Stomach smooth muscle (tissue), 2 donors: ENCODE data around the gene PDGFB.
"Not testable (repeated sequence)": the region's sequence is repeated elsewhere in the genome, so short reads cannot be mapped to it uniquely, and the experiment has no call there.

Experiments used
- H3K27ac ChIP-seq: one replicate; pipeline ENCODE4 v1.7.0; 2013; ENCODE audit warnings: mild to moderate bottlenecking, low read length, inconsistent platforms
- H3K27me3 ChIP-seq, 2 donors: one replicate each; pipeline ENCODE4 v1.7.0; 2013; ENCODE audit warnings: low read length in 2 of 2; ENCODE audit not compliant: insufficient read depth in 2 of 2, control insufficient read depth in 1 of 2
- H3K36me3 ChIP-seq, 2 donors: one replicate each; pipeline ENCODE4 v1.7.0; 2013; ENCODE audit warnings: low read length in 2 of 2; ENCODE audit not compliant: control insufficient read depth in 2 of 2, insufficient read depth in 2 of 2
- H3K4me1 ChIP-seq: one replicate; pipeline ENCODE4 v1.7.0; 2013; ENCODE audit warnings: low read length; ENCODE audit not compliant: control insufficient read depth, insufficient read depth
- H3K4me3 ChIP-seq, 2 donors: one replicate each; pipeline ENCODE4 v1.7.0; 2013; ENCODE audit warnings: low read length in 2 of 2
- H3K9ac ChIP-seq, 2 donors: one replicate each; pipeline ENCODE4 v1.7.0; 2013; ENCODE audit warnings: low read length in 2 of 2, mild to moderate bottlenecking in 1 of 2
- H3K9me3 ChIP-seq, 2 donors: one replicate each; pipeline ENCODE4 v1.7.0; 2013; ENCODE audit warnings: low read length in 2 of 2; ENCODE audit not compliant: control insufficient read depth in 2 of 2
- donor health status: healthy.
- donor health status: Pancreatic carcinoma.

PDGFB gene

DNA sequence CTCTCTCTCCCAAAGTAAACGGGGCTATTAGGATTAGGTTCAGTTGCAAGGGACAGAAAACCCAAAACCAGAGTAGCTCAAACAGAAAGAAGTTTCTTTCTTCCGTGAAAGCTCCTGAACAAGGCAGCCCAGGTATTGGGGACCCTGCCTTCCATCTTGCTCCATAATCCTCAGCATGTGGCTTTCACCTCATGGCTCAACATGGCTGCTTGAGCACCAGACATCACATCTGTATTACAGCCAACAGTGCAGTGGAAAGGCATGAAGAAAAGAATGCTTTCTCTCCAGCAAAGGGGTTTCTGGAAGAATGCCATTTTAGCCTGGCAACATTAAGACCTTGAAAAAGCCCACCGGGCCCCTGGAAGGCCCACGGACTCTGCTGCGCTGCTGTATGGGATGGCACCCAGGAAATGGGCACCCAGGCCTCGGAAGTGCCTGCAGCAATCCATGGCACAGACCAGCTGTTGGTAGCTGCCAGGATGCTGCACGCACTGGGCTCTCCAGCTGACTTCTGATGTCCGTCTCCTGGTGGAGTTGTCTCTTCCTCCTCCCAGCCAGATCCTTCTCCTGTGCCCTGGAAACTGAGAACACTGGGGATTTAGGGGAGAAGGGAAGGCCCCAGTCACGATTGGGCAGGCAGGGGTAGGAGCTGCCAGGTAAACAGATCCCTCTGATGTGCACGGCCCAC, 22.6 kb downstream of the PDGFB start:
- no peaks in the 10 kb centered on the region for H3K36me3 ChIP-seq
- H3K9me3 ChIP-seq = peaks cover 0 to 4% of the 10 kb centered on the region in 2 donors
- no peak overlapping the region for H3K27ac ChIP-seq
- H3K9ac ChIP-seq = no peak overlapping the region
- no peaks in the 10 kb centered on the region for H3K4me1 ChIP-seq
- H3K4me3 ChIP-seq = no peak overlapping the region
- no peaks in the 10 kb centered on the region for H3K27me3 ChIP-seq

DNA sequence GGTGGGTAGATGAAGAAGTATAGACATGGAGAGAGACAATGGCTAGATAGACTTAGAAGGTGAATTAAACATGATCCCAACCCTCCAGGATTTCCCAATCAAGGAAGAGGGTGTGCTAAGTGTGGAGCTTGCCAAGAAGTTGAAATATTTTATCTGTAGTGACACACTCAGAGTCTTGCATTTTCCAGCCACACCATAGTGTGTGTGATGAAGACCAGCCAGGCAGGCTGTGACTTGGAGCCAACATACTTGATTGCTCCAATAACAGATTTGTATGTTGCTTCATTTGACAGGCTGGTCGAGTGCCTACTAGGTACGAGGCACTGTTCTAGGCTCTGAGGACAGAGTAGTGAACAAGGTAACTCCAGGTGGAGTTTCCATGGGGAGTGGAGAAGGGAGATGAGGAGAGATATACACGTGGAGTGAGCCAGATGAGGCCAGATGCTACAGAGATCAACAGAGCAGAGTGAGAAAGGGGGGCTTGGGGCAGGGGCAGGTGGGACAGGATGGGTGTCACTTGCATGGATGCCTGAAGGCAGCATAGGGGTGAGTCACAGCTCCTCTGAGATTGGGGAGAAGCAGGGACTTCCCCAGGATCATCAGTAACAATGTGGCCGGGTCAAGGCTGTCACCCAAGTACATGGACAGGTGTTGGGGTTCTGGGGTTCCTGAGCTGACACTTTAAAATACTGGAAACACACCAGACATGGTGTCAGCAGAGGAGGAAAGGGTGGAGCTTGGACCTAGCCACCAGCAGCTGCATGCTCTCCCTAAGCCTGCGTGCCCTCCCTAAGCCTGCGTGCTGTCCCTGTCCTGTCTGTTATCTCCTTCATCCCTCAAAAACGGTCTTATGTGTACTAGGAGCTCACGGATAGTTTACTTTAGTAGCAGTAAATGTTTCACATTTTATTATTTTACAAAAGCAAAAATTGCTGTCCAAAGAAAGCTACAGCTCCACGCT, 23.6 kb downstream of the PDGFB start:
- Histone ChIP-seq H3K27me3 (no peaks in the 10 kb centered on the region), H3K4me3 (no peak overlapping the region), H3K27ac (no peak overlapping the region), H3K36me3 (no peaks in the 10 kb centered on the region), H3K9me3 (peaks cover 0 to 4% of the 10 kb centered on the region in 2 donors), H3K9ac (no peak overlapping the region), H3K4me1 (no peaks in the 10 kb centered on the region)

DNA sequence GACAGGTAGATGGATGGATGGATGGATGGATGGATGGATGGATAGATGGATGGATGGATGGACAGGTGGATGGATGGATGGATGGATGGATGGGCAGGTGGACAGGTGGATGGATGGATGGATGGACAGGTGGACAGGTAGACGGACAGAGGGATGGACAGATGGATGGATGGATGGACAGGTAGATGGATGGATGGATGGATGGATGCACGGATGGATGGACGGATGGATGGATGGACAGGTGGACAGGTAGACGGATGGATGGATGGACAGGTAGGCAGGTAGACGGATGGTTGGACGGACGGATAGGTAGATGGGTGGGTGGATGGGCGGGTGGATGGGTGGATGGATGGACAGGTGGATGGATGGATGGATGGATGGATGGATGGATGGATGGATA, 24.3 kb downstream of the PDGFB start:
- Histone ChIP-seq H3K27me3 (peaks cover 2 to 4% of the 10 kb centered on the region in 2 donors), H3K27ac (no peak overlapping the region), H3K4me1 (no peaks in the 10 kb centered on the region), H3K36me3 (no peaks in the 10 kb centered on the region), H3K9ac (no peak overlapping the region), H3K4me3 (no peak overlapping the region), H3K9me3 (peaks cover 0 to 4% of the 10 kb centered on the region in 2 donors)

- H3K4me3 ChIP-seq = no peak overlapping the region
- no peak overlapping the region for H3K9ac ChIP-seq
- peaks cover 4 to 6% of the 10 kb centered on the region in 2 donors for H3K27me3 ChIP-seq
- no peak overlapping the region for H3K27ac ChIP-seq
- peaks cover 0 to 4% of the 10 kb centered on the region in 2 donors for H3K9me3 ChIP-seq
- no peaks in the 10 kb centered on the region for H3K4me1 ChIP-seq
- H3K36me3 ChIP-seq = no peaks in the 10 kb centered on the region
Observed at GRCh38 chr22:39219071-39220039, 25.4 kb downstream of the PDGFB start.

DNA sequence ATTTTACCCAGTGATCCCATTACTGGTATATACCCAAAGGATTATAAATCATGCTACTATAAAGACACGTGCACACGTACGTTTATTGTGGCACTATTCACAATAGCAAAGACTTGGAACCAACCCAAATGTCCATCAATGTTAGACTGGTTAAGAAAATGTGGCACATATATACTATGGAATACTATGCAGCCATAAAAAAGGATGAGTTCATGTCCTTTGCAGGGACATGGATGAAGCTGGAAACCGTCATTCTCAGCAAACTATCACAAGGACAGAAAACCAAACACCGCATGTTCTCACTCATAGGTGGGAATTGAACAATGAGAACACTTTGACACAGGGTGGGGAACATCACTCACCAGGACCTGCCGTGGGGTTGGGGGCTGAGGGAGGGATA, 26.4 kb downstream of the PDGFB start:
- not testable (repeated sequence) for H3K27me3 ChIP-seq, H3K9ac ChIP-seq, H3K4me3 ChIP-seq, H3K9me3 ChIP-seq, H3K4me1 ChIP-seq, H3K36me3 ChIP-seq, H3K27ac ChIP-seq

- H3K27me3 ChIP-seq = peaks cover 8 to 10% of the 10 kb centered on the region in 2 donors
- no peaks in the 10 kb centered on the region for H3K36me3 ChIP-seq
- no peak overlapping the region for H3K4me3 ChIP-seq
- H3K4me1 ChIP-seq = no peaks in the 10 kb centered on the region
- H3K9ac ChIP-seq = no peak overlapping the region
- H3K27ac ChIP-seq = no peak overlapping the region
- H3K9me3 ChIP-seq = no peaks in the 10 kb centered on the region
Observed at GRCh38 chr22:39216143-39216490, 28.7 kb downstream of the PDGFB start.

DNA sequence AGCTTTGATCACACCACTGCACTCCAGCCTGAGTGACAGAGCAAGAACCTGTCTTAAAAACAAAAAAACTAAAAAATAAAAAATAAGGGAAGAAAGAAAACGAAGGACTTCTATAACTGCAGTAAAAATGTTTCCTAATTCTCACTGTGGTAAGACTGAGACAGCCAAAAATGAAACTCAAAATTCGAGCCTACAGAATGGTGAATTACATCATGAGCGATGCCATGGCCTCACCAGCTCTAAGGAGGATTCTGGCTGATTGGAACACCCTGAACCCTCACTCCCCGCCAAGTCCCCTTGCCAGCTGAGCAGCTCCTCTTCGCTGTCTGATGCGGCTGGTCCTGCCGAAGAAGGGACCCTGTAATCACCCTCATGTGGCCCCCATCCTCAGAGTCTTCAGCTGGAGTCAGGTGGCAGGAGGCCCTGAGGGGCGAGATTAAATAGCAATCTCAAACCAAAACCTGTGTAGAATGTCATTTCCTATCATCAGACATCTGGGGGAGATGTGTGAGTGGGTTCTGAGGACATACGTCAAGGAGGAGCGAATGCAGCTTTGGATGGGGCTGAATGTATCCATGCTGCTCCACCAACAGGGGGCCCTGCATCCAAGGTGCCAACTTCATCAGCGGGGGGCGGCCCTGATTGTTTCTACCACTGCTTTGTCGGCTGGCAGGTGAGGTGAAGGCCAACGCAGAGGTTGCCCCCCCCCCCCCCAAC, 29.2 kb downstream of the PDGFB start:
- Histone ChIP-seq H3K36me3 (no peaks in the 10 kb centered on the region), H3K27me3 (peaks cover 8 to 10% of the 10 kb centered on the region in 2 donors), H3K27ac (no peak overlapping the region)

GRCh38 chr22:39215070-39215396, 29.7 kb downstream of the PDGFB start:
- Histone ChIP-seq H3K9ac (no peak overlapping the region), H3K27ac (no peak overlapping the region), H3K36me3 (no peaks in the 10 kb centered on the region), H3K4me3 (no peak overlapping the region), H3K4me1 (no peaks in the 10 kb centered on the region), H3K9me3 (no peaks in the 10 kb centered on the region), H3K27me3 (peaks cover 8 to 10% of the 10 kb centered on the region in 2 donors)

More for the DNA sequence above, 29.2 kb downstream of the PDGFB start:
- Histone ChIP-seq H3K4me1 (no peaks in the 10 kb centered on the region), H3K4me3 (no peak overlapping the region), H3K9me3 (no peaks in the 10 kb centered on the region), H3K9ac (no peak overlapping the region)

- no peak overlapping the region for H3K27ac ChIP-seq
- peaks cover 8 to 10% of the 10 kb centered on the region in 2 donors for H3K27me3 ChIP-seq
- H3K9ac ChIP-seq = no peak overlapping the region
- H3K4me1 ChIP-seq = no peaks in the 10 kb centered on the region
- no peaks in the 10 kb centered on the region for H3K9me3 ChIP-seq
- no peak overlapping the region for H3K4me3 ChIP-seq
- no peaks in the 10 kb centered on the region for H3K36me3 ChIP-seq
Observed at GRCh38 chr22:39214383-39215069, 30.3 kb downstream of the PDGFB start.
